T-helper 2 cell treated with Interferon-gamma antibody and Interleukin-4, amounts not matched to agents 5 μg/mL and 100 μg/mL, for 36 hours (primary cell): ENCODE data around the gene HTT.
"Not testable (repeated sequence)": the region's sequence is repeated elsewhere in the genome, so short reads cannot be mapped to it uniquely, and the experiment has no call there.

ENCODE experiments used
- DNase-seq: peaks from one replicate; pipeline ENCODE4 v3.0.0; 2021; ENCODE audit warnings: low spot score
- H3K27ac Mint-ChIP-seq: one replicate; pipeline ENCODE4 v1.8.0; 2021; ENCODE audit warnings: mild to moderate bottlenecking, mixed read lengths
- H3K27me3 Mint-ChIP-seq: one replicate; pipeline ENCODE4 v1.8.0; 2021; ENCODE audit warnings: low read depth, mixed read lengths
- H3K36me3 Mint-ChIP-seq: one replicate; pipeline ENCODE4 v1.8.0; 2021; ENCODE audit warnings: low read depth, mixed read lengths
- H3K4me1 Mint-ChIP-seq: one replicate; pipeline ENCODE4 v1.8.0; 2021; ENCODE audit warnings: low read depth, mixed read lengths
- H3K4me3 Mint-ChIP-seq: one replicate; pipeline ENCODE4 v1.8.0; 2022; ENCODE audit warnings: mild to moderate bottlenecking, moderate library complexity, mixed read lengths
- H3K9me3 Mint-ChIP-seq: one replicate; pipeline ENCODE4 v1.8.0; 2021; ENCODE audit warnings: mixed read lengths

The HTT gene

DNA sequence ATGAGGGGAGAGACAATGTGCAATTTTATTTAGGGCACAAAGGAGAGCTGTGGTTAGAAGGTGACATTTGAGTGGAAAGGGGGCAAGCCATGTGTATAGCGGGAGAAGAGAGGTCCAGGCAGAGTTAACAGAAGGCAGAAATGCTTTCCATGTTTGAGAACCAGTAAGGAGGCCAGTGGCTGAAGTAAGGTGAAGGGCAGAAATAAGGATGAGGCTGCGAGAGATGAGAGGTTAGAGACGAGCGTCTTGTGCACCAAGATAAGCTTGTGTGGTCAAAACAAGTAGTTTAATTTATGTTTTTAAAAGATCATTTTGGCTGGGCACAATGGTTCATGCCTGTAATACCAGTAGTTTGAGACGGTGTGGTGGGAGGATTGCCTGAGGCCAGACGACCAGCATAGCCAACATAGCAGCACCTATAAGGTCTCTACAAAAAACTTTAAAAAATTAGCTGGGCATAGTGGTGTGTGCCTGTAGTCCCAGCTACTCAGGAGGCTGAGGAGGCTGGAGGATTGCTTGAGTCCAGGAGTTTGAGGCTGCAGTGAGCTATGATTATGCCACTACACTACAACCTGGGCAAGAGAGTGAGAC lies 8.5 kb downstream of the HTT start:
- peaks cover 33% of the 10 kb centered on the region for H3K4me1 Mint-ChIP-seq
- H3K27me3 Mint-ChIP-seq = no peaks in the 10 kb centered on the region
- no peak for DNase-seq
- H3K36me3 Mint-ChIP-seq = peaks cover 18% of the 10 kb centered on the region
- no peak overlapping the region for H3K4me3 Mint-ChIP-seq
- H3K27ac Mint-ChIP-seq = no peak overlapping the region
- H3K9me3 Mint-ChIP-seq = no peaks in the 10 kb centered on the region

DNA sequence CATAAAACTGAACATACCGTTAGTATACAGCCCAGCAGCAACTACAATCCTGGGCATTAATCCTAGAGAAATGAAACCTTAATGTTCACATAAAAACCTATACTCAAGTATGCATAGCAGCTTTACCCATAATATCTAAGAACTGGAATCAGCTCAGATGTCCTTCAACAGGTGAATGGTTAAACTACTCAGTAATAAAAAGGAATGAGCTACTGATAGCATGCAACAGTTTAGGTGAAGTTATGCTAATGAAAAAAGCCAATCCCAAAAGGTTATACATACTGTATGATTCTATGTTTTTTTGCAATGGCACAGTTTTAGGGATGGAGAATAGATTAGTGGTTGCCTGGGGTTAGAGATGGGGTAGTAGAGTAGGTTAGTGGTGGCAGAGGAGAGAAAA lies 9.3 kb downstream of the HTT start:
- Mint-ChIP-seq H3K27ac (peak overlapping the region; percentile 61), H3K4me3 (peak overlapping the region; percentile 1), H3K36me3 (peaks cover 21% of the 10 kb centered on the region), H3K4me1 (peaks cover 31% of the 10 kb centered on the region), H3K27me3 (no peaks in the 10 kb centered on the region), H3K9me3 (no peaks in the 10 kb centered on the region)
- DNase-seq = no peak

- peak overlapping the region; percentile 49 for H3K27ac Mint-ChIP-seq
- no peaks in the 10 kb centered on the region for H3K9me3 Mint-ChIP-seq
- H3K27me3 Mint-ChIP-seq = no peaks in the 10 kb centered on the region
- no peak for DNase-seq
- H3K4me3 Mint-ChIP-seq = no peak overlapping the region
- peaks cover 26% of the 10 kb centered on the region for H3K4me1 Mint-ChIP-seq
- H3K36me3 Mint-ChIP-seq = peaks cover 29% of the 10 kb centered on the region
Observed at GRCh38 chr4:3085948-3086670, 11.6 kb downstream of the HTT start.

DNA sequence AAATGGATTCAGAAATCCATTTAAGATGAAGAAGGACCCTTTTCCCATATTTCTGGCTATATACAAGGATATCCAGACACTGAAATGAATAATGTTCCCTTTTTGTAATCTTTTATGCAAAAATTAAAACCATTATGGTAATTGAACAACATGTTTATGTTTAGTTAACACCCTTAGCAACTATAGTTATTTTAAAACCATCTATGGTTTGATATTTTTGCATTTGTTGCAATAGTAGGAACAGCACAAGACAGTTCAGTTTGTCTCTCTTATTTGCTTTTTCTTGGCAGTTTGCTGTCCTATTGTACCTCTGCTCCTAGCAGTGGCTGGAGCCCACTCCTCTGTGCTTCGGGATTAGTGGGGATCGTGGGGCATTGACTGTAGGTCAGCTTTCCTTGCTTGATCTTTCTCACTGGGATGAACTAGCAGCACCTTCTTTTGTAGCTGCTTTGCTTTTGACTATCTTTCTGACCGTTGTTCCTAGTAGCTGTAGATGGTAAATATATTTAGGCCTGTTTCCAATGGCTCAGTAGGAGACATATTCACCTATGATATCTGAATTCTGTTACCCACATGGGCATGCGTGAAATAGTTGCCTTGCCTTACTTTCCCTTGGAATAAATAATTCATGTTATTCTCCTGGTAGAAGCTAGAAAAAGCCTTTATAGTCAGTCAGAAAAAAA lies 12.8 kb downstream of the HTT start:
- Mint-ChIP-seq H3K27ac (no peak overlapping the region), H3K36me3 (peaks cover 32% of the 10 kb centered on the region), H3K4me3 (no peak overlapping the region), H3K27me3 (no peaks in the 10 kb centered on the region), H3K9me3 (no peaks in the 10 kb centered on the region), H3K4me1 (peaks cover 28% of the 10 kb centered on the region)
- no peak for DNase-seq

GRCh38 chr4:3091464-3091863 lies 17.0 kb downstream of the HTT start:
- no peak for DNase-seq
- Mint-ChIP-seq H3K27ac (peak overlapping the region; percentile 56), H3K36me3 (peaks cover 42% of the 10 kb centered on the region), H3K9me3 (no peaks in the 10 kb centered on the region), H3K4me3 (no peak overlapping the region), H3K4me1 (peaks cover 9% of the 10 kb centered on the region), H3K27me3 (no peaks in the 10 kb centered on the region)

- not testable (repeated sequence) for H3K4me1 Mint-ChIP-seq, DNase-seq, H3K9me3 Mint-ChIP-seq, H3K27ac Mint-ChIP-seq, H3K4me3 Mint-ChIP-seq, H3K27me3 Mint-ChIP-seq
- H3K36me3 Mint-ChIP-seq = peaks cover 31% of the 10 kb centered on the region
Observed at GRCh38 chr4:3094701-3095100, 20.2 kb downstream of the HTT start.

DNA sequence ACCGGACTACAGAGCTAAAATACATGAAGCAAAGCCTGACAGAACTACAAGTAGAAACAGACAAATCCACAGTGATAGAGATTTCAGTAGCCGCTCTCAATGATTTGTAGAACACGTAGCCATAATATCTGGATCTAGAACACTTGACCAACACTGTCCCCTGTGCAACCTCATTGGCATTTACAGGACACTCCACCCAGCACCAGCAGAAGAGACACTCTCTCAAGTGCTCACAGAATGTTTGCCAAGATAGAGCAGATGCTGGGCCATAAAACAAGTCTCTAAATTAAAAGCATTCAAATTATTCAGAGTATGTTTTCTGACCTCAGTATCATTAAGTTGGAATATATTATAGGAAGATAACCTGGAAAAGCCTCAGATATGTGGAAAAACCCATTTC lies 21.7 kb downstream of the HTT start:
- Mint-ChIP-seq H3K9me3 (no peaks in the 10 kb centered on the region), H3K4me1 (peaks cover 6% of the 10 kb centered on the region), H3K4me3 (no peak overlapping the region), H3K36me3 (peaks cover 32% of the 10 kb centered on the region), H3K27me3 (no peaks in the 10 kb centered on the region), H3K27ac (no peak overlapping the region)
- DNase-seq = no peak

DNA sequence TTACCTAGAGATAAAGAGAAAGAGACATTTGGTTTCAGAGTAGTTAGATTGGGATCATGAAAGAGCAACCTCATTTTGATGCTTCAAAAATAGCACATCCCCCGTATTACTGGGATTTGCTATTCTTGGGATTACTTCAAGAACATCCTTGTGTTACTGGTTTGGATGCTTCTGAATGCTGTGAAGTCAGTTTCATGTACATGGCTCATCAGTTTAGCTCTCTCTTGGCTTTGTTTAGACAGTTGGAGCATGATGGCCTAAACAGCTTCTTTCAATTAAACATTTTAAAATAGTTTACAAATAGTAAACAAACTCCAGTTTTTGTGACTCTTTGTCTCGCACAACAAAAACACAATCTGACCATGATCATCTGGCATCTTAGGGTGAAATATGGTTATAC lies 23.9 kb downstream of the HTT start:
- Mint-ChIP-seq H3K27me3 (no peaks in the 10 kb centered on the region), H3K4me1 (no peaks in the 10 kb centered on the region), H3K9me3 (no peaks in the 10 kb centered on the region), H3K27ac (no peak overlapping the region), H3K36me3 (peaks cover 34% of the 10 kb centered on the region), H3K4me3 (no peak overlapping the region)
- DNase-seq = no peak

GRCh38 chr4:3106339-3107186 lies 32.1 kb downstream of the HTT start:
- Mint-ChIP-seq H3K27ac (no peak overlapping the region), H3K36me3 (peaks cover 47% of the 10 kb centered on the region), H3K4me1 (peaks cover 6% of the 10 kb centered on the region), H3K27me3 (no peaks in the 10 kb centered on the region), H3K9me3 (no peaks in the 10 kb centered on the region), H3K4me3 (no peak overlapping the region)
- DNase-seq = peak; percentile 87

GRCh38 chr4:3107271-3107670 lies 32.8 kb downstream of the HTT start:
- Mint-ChIP-seq H3K9me3 (no peaks in the 10 kb centered on the region), H3K4me3 (no peak overlapping the region), H3K36me3 (peaks cover 49% of the 10 kb centered on the region), H3K27ac (no peak overlapping the region), H3K27me3 (no peaks in the 10 kb centered on the region), H3K4me1 (peaks cover 6% of the 10 kb centered on the region)
- DNase-seq = no peak

GRCh38 chr4:3107691-3108121 lies 33.2 kb downstream of the HTT start:
- Mint-ChIP-seq H3K4me3 (no peak overlapping the region), H3K27me3 (no peaks in the 10 kb centered on the region), H3K27ac (no peak overlapping the region), H3K9me3 (no peaks in the 10 kb centered on the region), H3K4me1 (peaks cover 6% of the 10 kb centered on the region), H3K36me3 (peaks cover 50% of the 10 kb centered on the region)
- DNase-seq = no peak

DNA sequence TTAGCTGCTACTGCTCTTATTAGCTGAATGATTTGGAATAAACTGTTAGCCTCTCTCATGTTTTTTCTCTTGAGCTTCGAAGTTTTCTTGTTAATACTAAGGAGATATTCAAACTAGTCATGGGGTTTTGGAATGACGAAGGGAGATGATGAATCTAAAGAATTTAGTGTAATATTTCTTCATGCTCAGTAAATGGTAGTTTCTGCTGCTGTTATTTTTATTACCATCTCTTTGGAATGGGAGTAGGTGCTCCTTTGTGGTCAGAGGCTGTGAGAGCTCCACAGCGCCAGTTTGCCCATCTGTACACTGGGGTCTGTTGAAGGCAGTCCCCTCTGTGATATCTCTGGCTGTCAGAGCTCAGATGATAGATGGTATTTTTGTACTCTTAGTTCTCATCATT lies 33.7 kb downstream of the HTT start:
- Mint-ChIP-seq H3K9me3 (no peaks in the 10 kb centered on the region), H3K4me3 (no peak overlapping the region), H3K36me3 (peaks cover 49% of the 10 kb centered on the region), H3K27ac (no peak overlapping the region), H3K27me3 (no peaks in the 10 kb centered on the region), H3K4me1 (peaks cover 6% of the 10 kb centered on the region)
- DNase-seq = no peak

- Mint-ChIP-seq H3K4me3 (no peak overlapping the region), H3K9me3 (no peaks in the 10 kb centered on the region), H3K27ac (no peak overlapping the region), H3K36me3 (peaks cover 55% of the 10 kb centered on the region), H3K4me1 (peaks cover 5% of the 10 kb centered on the region), H3K27me3 (no peaks in the 10 kb centered on the region)
- no peak for DNase-seq
Observed at GRCh38 chr4:3111461-3111860, 37.0 kb downstream of the HTT start.

GRCh38 chr4:3112201-3112600 lies 37.7 kb downstream of the HTT start:
- H3K9me3 Mint-ChIP-seq = no peaks in the 10 kb centered on the region
- H3K27me3 Mint-ChIP-seq = no peaks in the 10 kb centered on the region
- DNase-seq = no peak
- peaks cover 52% of the 10 kb centered on the region for H3K36me3 Mint-ChIP-seq
- no peak overlapping the region for H3K4me3 Mint-ChIP-seq
- H3K27ac Mint-ChIP-seq = no peak overlapping the region
- H3K4me1 Mint-ChIP-seq = peaks cover 2% of the 10 kb centered on the region
